HG02870 (cell line): ENCODE data around the gene SOBP.

Source experiments
- ATAC-seq: cut with Tn5 transposase; IDR thresholded peaks from one replicate; pipeline ENCODE4 v1.9.1; 2021; ENCODE audit warnings: mild to moderate bottlenecking, moderate library complexity; ENCODE audit not compliant: unreplicated experiment

Gene SOBP

GRCh38 chr6:107612762-107613415 lies 123.0 kb downstream of the SOBP start:
- ATAC-seq = no peak

GRCh38 chr6:107613651-107614379 lies 123.9 kb downstream of the SOBP start:
- no peak for ATAC-seq

- no peak for ATAC-seq
Measured at GRCh38 chr6:107614828-107615227, 124.9 kb downstream of the SOBP start.

- ATAC-seq = no peak
Measured at GRCh38 chr6:107616775-107617174, 126.9 kb downstream of the SOBP start.

GRCh38 chr6:107617341-107617932 lies 127.5 kb downstream of the SOBP start:
- ATAC-seq = no peak

GRCh38 chr6:107618672-107619071 lies 128.8 kb downstream of the SOBP start:
- ATAC-seq = peak; percentile 98

GRCh38 chr6:107620732-107621131 lies 130.8 kb downstream of the SOBP start:
- ATAC-seq = no peak

- ATAC-seq = no peak
Measured at GRCh38 chr6:107621229-107621937, 131.5 kb downstream of the SOBP start.

GRCh38 chr6:107622269-107622668 lies 132.4 kb downstream of the SOBP start:
- no peak for ATAC-seq

GRCh38 chr6:107624050-107624449 lies 134.1 kb downstream of the SOBP start:
- no peak for ATAC-seq

GRCh38 chr6:107624541-107624940 lies 134.6 kb downstream of the SOBP start:
- ATAC-seq = no peak

GRCh38 chr6:107625264-107625663 lies 135.3 kb downstream of the SOBP start:
- no peak for ATAC-seq

GRCh38 chr6:107626645-107627044 lies 136.7 kb downstream of the SOBP start:
- no peak for ATAC-seq

- no peak for ATAC-seq
Measured at GRCh38 chr6:107627969-107628368, 138.1 kb downstream of the SOBP start.

GRCh38 chr6:107628878-107629277 lies 139.0 kb downstream of the SOBP start:
- no peak for ATAC-seq

GRCh38 chr6:107629548-107630129 lies 139.7 kb downstream of the SOBP start:
- no peak for ATAC-seq

- no peak for ATAC-seq
Measured at GRCh38 chr6:107630348-107630977, 140.5 kb downstream of the SOBP start.

GRCh38 chr6:107632381-107633136 lies 142.6 kb downstream of the SOBP start:
- ATAC-seq = no peak

- ATAC-seq = no peak
Measured at GRCh38 chr6:107633680-107634323, 143.9 kb downstream of the SOBP start.
